ENCODE measurements around the gene NUAK2.
"Not testable (repeated sequence)": the region's sequence is repeated elsewhere in the genome, so short reads cannot be mapped to it uniquely, and the experiment has no call there.

Gene NUAK2

GRCh38 chr1:205321162-205321958 lies at the start of gene NUAK2:
Gene NUAK2 (minus strand): TSS chr1:205321745. CDS start chr1:205321628, 117 bp downstream.
- DNase-seq (ENCODE audit: low read depth, low spot score) = peak; percentile 86

- DNase-seq (ENCODE audit: low read depth, low spot score) = no peak
Measured at GRCh38 chr1:205370780-205371179, 49.2 kb upstream of the NUAK2 start.

- no peak for DNase-seq (ENCODE audit: low read depth, low spot score)
Measured at GRCh38 chr1:205369701-205370123, 48.2 kb upstream of the NUAK2 start.

- DNase-seq (ENCODE audit: low read depth, low spot score) = no peak
Measured at GRCh38 chr1:205368478-205368877, 46.9 kb upstream of the NUAK2 start.

- no peak for DNase-seq (ENCODE audit: low read depth, low spot score)
Measured at GRCh38 chr1:205365945-205366463, 44.5 kb upstream of the NUAK2 start.

GRCh38 chr1:205365086-205365485 lies 43.5 kb upstream of the NUAK2 start:
- DNase-seq (ENCODE audit: low read depth, low spot score) = not testable (repeated sequence)

- DNase-seq (ENCODE audit: low read depth, low spot score) = no peak
Measured at GRCh38 chr1:205360891-205361290, 39.3 kb upstream of the NUAK2 start.

GRCh38 chr1:205359771-205360565 lies 38.4 kb upstream of the NUAK2 start:
- no peak for DNase-seq (ENCODE audit: low read depth, low spot score)

- DNase-seq (ENCODE audit: low read depth, low spot score) = no peak
Measured at GRCh38 chr1:205358579-205358978, 37.0 kb upstream of the NUAK2 start.

- DNase-seq (ENCODE audit: low read depth, low spot score) = no peak
Measured at GRCh38 chr1:205357567-205357966, 36.0 kb upstream of the NUAK2 start.

- DNase-seq (ENCODE audit: low read depth, low spot score) = no peak
Measured at GRCh38 chr1:205356440-205357139, 35.0 kb upstream of the NUAK2 start, which contains the start of gene KLHDC8A. Gene KLHDC8A (minus strand): TSS chr1:205356922. CDS start chr1:205343604, 13,318 bp downstream.

GRCh38 chr1:205355075-205355453 lies 33.5 kb upstream of the NUAK2 start:
- no peak for DNase-seq (ENCODE audit: low read depth, low spot score)

GRCh38 chr1:205354259-205355074 lies 32.9 kb upstream of the NUAK2 start:
- no peak for DNase-seq (ENCODE audit: low read depth, low spot score)

- no peak for DNase-seq (ENCODE audit: low read depth, low spot score)
Measured at GRCh38 chr1:205353612-205354011, 32.1 kb upstream of the NUAK2 start.

GRCh38 chr1:205353191-205353590 lies 31.6 kb upstream of the NUAK2 start:
- no peak for DNase-seq (ENCODE audit: low read depth, low spot score)

- DNase-seq (ENCODE audit: low read depth, low spot score) = no peak
Measured at GRCh38 chr1:205351984-205352713, 30.6 kb upstream of the NUAK2 start.

GRCh38 chr1:205350691-205351141 lies 29.2 kb upstream of the NUAK2 start:
- DNase-seq (ENCODE audit: low read depth, low spot score) = peak; percentile 72

- no peak for DNase-seq (ENCODE audit: low read depth, low spot score)
Measured at GRCh38 chr1:205350124-205350523, 28.6 kb upstream of the NUAK2 start.

- DNase-seq (ENCODE audit: low read depth, low spot score) = no peak
Measured at GRCh38 chr1:205348554-205349487, 27.3 kb upstream of the NUAK2 start.

Measured in iPS DF 19.7 (cell line).